SIG-M5 (cell line): Measurements from ENCODE around the gene KIAA0753.

Source experiments
- DNase-seq: peaks from one replicate; lab custom pipeline; 2025; lab: John Stamatoyannopoulos, UW

KIAA0753 gene

DNA sequence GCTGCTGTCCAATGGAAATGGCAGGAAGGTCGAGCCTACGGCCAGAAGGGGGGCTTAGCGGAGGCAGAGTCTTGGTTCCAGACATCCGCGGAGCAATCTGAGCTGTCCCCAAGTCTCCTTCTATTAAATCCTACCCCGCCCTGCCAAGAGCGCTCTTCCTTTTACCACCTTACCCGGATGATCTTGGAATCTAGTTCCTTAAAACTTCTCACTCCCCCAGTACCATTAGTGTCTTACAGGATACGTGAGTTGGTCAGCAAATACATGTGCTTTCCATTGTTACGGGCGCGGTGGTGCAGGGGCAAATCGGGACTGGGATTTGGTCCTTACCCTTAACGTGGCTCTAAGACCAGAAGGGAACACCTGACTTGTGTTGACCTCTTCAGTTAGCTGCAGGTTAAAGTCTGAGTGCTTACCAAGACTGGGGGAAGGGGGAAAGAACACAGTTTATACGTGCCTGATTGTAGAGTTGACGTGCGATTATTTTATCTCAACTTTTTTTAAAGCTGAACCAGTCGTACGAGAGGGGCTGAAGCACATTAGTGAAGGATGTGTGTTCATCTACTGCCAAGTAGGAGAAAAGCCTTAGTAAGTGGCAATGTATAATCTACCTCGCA lies 844 bp upstream of the KIAA0753 start:
- no peak for DNase-seq

DNA sequence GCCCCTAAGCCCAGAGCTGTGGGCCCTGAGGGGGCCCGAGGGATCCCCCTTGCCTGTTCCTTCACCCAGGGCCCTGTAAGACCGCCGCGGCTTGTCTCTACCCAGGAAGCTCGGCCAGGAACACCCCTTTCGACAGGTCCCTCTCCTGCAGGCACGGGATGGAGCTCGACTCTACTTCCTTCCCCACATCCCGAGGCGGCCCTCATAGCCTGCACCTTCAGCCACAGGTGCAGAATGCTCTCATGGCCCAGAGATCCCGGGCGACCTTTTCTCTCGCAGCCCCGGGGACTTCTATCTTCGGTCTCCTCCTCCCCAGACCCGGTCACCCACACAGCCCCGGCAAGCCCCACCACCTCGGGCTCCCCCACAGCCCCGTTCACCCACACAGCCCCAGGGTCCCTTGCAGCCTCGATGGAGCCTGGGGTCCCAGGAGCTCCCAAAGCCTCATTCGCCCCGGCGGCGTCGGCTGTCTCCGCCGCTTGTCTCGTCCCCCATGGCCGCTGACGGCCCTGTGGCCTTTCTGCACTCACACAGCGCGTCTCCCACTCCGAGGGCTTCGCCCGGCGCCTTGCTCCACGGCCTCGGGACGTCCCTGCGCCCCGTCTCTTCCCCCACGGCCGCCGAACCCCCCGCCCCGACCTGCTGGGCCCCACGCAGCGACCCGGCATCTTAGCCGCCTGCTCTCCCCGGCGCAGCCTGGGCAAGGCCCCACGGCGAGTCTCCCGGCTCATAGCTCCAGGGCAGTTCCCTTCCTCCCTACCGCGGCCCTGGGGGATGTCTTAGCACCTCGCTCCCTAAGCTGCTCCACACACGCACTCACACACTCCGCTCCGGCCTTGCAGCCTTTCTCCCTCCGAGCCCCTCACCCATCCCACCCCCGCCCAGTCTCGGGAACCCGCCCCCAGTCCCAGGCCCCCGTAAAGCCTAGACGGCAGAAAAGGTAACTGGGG lies 650 bp downstream of the KIAA0753 start:
- no peak for DNase-seq

DNA sequence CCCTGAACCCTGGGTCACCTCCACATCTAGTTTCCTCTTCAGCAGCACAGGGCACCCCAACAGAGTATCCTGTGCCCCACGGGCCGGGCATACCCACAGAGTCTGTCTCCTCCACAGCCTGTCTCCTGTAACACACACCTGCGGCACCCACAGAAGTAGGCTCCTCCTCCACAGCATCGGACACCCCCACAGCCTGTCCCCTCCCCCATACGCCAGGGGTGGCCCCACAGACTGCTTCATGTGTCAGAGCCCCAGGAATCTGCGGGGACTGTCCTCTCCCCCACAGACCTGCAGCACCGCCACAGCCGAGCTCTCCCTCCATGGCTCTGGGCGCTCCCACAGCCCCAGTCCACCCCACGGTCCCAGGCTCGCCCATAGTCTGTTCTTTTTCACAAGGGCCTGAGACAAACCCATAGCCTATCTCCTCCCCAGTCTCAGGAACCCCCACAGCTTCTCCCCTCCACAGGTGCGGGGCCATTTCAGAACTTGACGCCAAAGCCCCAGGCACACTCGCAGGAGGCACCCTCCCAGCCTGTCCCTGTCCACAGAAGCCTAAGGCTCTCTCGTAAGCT lies 1.4 kb downstream of the KIAA0753 start:
- no peak for DNase-seq

GRCh38 chr17:6638046-6638908 lies 2.2 kb downstream of the KIAA0753 start:
- DNase-seq: no peak

GRCh38 chr17:6637458-6637840 lies 3.1 kb downstream of the KIAA0753 start:
- no peak for DNase-seq

DNA sequence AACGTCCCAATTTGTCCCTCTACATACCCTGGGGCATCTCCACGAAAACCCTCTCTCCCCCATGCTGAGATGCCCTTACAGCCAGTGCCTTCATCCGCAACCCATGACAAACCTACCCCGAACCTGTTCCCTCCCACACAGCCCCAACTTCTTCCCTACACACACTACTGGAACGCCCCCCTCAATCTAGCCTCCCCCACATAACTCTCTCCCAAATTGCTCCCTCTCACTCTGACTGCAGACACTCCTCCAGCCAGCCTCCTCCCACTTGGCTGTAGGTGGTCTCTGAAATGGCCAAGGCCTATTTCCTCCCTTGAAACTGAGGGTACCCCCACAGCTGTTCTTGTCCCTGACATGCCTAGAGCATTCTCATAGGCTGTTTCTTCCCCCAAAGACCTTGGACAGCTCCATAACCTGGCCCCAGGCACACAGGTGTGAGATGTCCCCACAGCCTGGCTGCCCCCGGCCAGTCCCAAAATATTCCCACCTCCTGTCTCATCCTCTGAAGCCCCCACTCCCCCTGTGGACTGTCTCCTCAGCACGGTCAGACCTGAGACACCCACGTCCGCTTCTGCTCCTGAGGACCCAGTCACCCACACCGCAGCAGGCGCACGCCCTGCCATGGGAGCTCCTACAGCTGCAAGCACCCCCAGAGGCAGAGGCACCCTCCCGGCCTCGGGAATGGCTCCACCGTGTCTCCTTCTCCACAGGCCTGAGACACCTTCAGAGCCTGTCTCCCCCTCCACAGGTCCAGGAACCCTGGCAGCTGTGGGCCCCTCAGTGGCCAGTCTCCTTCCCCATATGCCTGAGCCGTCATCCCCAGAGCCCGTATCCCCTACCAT lies 3.7 kb downstream of the KIAA0753 start:
- no peak for DNase-seq

DNA sequence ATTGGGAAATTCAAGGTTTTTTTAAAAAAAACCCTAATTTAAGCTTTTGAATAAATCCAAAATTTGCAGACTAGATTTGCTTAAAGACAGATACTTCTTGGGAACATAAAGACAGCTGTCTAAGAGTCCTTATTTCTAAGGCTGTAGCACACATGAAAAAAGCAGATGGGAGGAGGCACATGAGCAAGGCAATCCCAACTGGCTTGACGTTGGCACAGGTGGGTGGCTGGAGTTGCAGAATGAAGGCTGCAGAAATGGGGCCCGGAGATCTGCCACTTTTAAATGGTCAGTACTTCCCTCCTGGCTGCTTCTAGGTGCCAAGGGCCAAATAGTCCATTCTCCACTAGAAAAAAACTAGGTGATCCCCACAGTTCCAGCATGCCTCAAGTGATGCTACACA lies 4.4 kb downstream of the KIAA0753 start:
- no peak for DNase-seq

DNA sequence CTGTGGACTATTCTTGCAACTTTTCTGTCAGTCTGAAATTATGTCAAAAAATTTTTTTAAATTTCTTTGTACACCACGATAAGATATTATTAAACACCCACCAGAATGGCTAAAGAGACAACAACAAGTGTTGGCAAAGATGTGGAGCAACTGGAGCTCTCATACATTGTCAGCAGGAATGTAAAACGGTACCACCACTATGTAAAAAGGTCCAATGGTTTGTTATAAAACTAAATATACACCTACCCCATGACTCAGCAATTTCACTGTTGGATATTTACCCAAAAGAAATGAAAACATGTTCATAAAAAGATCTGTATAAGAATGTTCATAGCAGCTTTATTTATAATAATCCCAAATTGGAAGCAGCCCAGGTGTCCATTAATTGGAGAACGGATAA lies 7.2 kb downstream of the KIAA0753 start:
- DNase-seq: no peak

DNA sequence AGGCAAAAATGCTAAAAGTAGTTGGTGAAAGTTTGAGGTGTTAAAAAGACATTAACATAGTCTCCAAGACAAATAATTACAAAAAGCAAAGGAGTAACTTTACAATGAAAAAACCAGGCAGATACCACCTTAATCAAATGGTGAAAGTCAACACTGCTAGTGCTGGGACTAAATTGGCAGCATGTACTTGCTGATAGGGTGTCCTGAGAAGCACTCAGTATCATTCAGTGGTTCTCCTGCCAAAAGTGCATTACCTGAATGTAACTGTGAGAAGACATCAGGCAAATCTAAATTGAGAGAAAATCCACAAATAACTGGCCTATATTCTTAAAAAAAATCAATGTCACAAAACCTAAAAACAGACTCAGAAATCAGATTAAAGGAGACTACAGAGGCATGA lies 8.0 kb downstream of the KIAA0753 start:
- DNase-seq: no peak

- no peak for DNase-seq
These were observed 10.1 kb downstream of the KIAA0753 start for GRCh38 chr17:6630390-6630789.

DNA sequence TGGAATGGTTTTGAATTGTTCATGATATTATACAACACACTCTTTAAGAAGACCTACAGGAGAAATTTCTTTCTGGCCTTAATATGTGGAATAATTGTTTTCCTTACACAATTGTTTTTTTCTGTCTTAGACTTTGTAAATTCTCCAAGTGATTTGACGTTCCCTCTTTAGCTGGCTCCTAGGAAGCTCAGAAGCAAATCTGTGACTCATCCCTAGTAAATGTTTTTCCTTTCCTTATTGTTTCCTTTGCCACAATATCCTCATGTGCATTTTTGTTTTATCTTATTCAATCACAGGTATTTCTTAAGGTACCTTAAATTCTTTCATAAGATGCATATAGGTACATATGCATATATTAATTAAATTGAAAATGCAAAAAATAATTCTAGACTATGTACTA lies 13.5 kb downstream of the KIAA0753 start:
- no peak for DNase-seq

GRCh38 chr17:6626616-6627015 lies 13.9 kb downstream of the KIAA0753 start:
- no peak for DNase-seq

- no peak for DNase-seq
These were observed 16.6 kb downstream of the KIAA0753 start for GRCh38 chr17:6623941-6624340.

DNA sequence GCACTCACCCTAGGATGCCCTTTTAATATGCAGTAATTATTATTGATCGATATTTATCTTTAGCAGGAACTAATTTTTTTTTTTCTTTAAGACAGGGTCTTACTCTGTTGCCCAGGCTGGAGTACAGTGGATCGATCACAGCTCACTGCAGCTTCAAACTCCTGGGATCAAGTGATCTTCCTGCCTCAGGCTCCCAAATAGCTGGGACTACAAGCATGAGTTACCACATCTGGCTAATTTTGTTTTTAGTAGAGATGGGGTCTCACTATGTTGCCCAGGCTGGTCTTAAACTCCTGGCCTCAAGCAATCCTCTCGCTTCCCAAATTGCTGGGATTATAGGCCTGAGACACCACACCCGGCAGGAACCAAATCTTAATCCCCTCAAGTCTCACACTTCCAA lies 29.3 kb downstream of the KIAA0753 start:
- DNase-seq: no peak

GRCh38 chr17:6610011-6610410 lies 30.5 kb downstream of the KIAA0753 start:
- DNase-seq: no peak

- DNase-seq: no peak
These were observed 32.2 kb downstream of the KIAA0753 start for GRCh38 chr17:6608321-6608720.

DNA sequence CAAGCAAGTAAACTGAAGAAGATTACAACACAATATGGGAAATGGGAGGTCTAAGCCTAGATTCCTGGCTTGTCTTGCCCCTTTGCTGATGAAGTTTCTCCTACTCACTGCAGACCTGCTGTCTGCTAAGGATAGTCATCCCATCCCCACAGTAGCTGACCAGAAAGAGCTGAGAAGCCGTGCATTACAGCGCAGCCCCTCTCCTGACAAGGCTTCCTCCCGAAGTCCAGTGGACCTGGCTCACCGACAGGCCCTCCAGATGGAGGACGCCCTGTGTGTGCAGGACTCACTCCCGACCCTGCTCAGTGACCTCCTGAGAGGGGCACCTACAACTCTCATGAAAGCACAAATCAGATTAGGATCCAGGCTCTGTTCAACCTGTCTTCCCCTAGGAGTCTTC lies 35.4 kb downstream of the KIAA0753 start:
- no peak for DNase-seq

DNA sequence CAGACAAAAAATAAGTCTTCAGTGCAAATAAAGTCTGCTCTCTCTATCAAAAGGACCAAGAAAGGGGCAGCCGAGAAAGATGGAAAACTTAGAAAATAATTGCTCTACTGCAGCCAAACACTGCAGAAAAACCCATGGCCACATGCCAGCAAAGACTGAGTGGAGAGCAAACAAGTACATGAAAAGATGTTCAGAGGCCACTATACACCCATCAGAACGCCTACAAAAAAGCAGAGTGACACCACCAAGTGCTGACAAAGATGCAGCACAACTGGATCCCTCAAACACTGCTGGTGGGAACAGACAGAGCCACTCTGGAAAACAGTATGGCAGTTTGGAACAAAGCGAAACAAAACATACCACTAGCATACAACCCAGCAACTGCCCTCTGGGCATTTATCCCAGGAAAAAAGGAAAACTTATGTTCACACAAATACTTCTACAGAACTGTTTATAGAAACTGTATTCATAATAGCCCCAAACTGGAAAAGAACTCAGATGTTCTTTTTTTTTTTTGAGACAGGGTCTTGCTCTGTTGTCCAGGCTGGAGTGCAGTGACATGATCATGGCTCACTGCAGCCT lies 36.7 kb downstream of the KIAA0753 start:
- DNase-seq: no peak

DNA sequence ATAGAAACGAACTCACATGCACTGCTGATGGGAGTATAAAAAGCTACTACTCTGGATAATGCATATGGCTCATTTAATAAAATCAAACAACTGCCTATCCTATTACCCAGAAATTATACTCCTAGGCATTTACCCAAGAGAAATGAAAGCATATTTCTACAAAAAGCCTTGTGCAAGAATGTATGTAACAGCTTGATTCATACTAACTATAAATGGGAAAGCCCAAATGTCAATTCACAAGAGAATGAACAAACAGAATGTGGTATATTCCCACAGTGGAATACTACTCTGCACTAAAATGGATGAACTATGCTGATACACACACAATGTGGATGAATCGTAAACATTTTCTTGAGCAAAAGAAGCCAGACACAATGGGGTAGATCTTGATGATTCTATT lies 38.4 kb downstream of the KIAA0753 start:
- DNase-seq: no peak

- no peak for DNase-seq
These were observed 41.1 kb downstream of the KIAA0753 start for GRCh38 chr17:6599364-6599763.

GRCh38 chr17:6597727-6598126 lies 42.8 kb downstream of the KIAA0753 start:
- DNase-seq: no peak
